Inferior parietal cortex (tissue), 1 donor: Measurements from ENCODE around the gene STX1A.

ENCODE experiments used
- DNase-seq: peaks from one replicate; pipeline ENCODE4 v3.0.0-alpha.2; 2016; ENCODE audit errors: extremely low spot score

The STX1A gene

DNA sequence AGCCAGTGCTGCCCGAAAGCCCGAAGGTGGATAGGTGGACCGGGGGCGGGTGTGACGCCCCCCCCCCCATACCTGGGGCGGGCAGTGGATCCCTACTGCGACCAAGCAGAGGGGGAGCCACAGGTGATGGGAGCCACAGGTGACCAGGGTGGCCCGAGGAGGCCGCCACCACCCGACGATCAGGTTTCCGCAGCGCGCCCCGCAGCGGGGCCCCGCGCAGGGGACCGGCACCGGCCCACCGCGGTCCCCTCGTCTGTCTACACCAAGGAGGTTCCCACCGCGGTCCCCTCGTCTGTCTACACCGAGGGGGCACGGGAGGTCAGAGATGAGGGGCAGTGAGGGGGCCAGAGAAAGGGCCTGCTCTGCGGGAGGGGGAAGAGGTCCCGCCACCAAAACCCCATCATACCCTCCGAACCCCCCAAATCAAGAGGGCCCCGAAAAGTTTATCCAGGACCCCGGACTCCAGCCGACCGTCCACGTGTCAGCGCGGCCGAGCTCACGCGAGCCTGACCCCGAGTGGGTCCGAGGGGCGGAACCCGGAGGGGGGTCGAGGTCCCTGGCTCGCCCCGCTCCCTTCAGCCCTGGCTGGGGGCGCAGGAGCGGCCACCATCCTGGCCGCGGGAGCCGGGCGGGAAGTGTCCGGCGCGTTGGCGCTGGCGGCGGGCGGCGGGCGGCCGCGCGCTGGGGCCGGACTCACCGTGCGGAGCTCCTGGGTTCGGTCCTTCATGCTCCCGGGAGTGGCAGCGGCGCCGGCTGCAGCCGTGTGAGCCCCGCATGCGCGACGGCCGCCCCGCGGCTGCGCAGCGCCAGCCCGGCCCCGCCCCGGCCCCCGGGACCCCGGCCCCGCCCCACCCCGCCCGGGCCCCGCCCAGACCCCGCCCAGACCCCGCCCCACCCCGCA, at the start of gene STX1A:
Gene STX1A, minus strand, starts transcription at position 765 of the 901 bp plus-strand sequence. Its CDS starts 38 bp downstream, at position 727.
- DNase-seq: no peak

DNA sequence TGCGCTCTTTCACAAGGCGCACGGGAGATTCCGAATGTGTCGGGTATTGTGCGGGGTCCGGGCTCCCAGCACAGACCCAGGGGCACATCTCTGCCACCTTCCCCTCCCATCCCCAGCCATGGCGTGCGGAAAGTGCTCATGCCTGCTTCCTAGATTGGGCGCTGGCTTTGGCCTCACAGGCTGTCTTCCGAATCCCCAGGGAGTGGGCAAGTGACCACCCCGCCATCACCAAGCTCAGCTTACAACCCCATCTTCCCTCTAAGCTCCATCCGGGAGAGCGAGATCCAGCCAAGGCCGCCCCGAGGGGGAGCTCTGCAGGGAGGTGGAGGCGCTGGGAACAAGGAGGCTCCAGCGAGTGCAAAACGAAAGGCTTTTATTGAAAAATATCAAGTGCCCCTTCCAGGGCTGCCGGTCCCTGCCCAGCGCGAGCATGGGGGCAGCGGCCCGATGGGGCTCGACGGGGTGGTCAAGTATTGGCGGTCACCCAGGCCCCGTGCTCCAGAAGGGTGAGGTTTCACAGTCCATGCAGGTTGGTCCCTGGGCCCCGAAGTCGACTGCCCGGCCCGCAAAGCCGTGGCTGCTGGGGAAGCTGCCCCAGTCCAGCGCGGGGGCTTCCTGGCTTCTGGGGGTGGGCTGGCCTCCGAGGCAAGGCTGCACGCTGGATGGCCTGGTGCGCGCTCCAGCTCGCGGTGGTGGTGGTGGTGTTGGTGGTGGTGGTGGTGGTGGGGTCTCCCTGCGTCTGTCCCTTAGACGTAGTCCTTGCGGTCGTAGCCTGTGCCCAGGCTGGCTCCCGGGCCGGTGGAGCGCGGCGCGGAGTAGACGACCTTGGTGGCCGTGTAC, 49.4 kb upstream of the STX1A start:
- no peak for DNase-seq

DNA sequence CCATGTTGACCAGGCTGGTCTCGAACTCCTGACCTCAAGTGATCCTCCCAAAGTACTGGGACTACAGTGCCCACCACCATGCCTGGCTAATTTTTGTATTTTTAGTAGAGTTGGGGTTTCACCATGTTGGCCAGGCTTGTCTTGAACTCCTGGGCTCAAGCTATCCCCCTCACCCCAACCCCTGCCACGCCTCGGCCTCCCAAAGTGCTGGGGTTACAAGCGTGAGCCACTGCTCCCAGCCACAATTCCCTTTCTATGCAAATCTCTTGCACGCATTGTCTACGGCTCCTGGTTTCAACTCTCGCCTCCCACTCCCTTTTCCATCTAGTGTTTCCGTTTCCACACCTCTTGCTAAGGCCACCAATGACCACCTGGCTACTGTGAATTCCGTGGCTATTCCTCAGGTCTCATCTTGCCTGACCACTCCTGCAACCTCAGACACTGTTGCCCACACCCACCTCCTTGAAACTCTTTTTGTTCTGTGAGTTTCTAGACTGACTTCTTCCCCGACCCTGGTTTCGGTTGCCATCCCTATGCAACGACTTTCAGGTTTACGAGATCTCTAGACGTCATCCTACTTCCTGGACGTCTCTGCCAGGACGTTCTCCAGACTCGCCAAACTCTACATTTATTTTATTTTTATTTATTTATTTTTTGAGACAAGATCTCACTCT, 47.2 kb upstream of the STX1A start:
- no peak for DNase-seq

DNA sequence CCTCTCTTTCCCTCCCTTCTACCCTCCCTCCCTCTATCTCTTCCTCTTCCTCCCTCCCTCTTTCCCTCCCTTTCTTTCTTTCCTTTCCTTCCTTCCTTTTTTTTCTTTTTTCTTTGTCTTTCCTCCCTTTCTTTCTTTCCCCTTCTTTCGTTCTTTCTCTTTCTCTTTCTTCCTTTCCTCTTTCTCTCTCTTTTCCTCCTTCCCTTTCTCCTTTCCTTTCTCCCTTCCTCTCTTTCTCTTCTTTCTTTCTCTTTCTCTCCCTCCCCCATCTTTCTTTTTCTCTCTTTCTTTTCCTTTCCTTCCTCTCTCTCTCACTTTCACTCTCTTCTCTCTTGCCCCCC, 43.2 kb upstream of the STX1A start:
- DNase-seq: no peak

DNA sequence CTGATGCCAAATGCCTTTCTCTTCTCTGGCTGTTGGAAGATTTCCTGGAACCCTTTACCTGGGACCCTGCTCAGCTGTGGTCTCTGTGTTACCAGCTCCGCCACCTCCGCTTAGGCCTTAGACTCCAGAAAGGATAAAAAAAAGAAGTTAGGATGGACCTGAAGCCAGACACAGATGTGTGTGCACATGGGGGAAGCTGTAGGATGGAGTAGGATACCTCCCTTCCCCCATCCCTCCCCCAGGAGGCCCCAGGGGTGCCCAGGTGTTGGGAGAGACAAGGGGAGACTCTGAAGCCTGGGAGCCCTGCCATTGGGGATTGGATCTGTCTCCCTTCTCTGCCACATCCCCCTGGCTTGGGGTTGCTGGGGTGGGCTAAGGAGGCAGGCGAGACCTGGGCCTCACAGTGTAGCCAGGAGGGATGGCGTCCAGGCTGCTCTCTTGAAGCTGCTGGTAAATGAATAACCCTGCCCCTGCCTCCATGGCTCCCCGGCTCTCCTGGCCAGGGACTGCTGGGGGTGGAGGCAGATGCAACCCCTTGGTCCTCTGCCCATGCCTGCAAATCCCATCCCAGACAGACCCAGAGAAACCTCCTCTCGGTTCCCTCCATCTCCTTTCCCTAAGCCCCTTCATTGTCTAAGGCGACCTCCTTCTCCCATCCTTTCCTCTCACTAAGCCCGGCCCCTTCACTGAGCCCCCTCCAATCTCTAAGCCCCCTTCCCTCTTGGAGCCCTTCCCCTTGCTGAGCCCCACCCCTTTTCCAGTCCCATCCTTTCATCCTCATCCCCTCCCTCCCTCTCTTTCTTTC, 42.6 kb upstream of the STX1A start:
- DNase-seq: no peak

DNA sequence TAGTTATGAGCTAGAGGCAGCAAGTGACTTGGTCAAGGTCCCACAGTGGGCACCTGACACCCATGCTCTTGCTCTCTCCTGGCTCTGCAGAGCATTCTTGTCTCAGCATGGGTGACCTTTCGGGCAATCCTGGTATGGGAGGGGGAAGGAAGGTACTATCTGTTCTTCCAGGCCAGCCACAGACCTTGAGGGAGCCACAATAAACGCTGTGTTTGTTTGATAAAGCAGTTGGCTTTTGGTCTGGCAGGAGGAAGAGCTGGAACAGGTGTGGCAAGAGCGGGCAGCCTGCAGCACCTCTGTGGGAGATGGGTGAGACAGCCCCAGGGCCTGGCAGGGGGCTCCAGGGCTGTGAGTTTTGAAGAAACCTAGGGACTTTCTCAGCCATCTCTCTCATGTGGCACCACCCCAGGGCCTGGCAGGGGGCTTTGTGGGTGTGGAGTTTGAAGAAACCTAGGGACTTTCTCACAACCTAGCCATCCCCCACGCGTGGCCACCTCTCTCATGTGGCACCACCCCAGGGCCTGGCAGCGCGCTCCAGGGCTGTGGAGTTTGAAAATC, 39.2 kb upstream of the STX1A start:
- DNase-seq: no peak

DNA sequence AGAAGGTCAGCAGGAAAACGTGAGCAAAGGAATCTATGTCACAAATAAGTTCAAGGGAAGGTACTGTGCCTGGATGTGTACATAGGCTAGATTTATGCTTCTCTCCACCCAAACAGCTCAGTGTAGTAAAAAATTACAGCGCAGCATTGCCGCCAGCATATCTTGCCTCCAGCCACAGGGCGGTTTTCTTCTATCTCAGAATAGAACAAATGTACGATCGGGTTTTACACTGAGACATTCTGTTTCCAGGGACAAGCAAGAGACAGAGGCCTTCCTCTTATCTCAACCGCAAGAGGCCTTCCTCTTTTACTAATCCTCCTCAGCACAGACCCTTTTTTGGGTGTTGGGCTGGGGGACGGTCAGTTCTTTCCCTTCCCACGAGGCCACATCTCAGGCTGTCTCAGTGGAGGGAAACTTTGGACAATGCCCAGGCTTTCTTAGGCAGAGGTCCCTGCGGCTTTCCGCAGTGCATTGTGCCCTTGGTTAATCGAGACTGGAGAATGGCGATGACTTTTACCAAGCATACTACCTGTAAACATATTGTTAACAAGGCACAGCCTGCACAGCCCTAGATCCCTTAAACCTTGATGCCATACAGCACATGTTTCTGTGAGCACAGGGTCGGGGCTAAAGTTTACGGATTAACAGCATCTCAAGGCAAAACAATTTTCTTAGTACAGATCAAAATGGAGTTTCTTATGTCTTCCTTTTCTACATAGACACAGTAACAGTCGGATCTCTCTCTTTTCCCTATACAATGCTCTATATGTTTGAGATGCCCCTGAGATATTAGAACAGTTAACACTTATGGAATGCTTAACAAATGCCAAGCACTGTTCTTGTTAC, 30.7 kb upstream of the STX1A start:
- DNase-seq: no peak

DNA sequence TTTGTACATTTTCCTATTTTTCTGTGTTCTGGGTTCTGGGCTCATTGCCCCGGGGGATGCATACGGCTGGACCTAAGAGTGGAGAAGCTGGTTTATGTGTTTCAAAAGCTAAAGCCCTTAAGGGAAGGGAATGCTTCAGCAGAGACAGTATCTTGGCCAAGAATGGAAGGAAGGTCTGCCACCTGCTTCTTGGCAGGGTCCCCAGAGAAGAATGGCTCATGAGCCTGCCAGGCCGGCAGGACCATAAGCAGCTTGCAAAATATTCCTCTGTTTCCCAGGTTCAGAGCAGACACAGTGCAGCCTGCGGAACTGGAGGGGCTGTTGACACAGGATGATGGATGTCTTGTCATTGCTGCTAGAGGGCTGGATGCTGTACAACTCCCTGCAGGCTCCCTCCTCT, 26.9 kb upstream of the STX1A start:
- no peak for DNase-seq

DNA sequence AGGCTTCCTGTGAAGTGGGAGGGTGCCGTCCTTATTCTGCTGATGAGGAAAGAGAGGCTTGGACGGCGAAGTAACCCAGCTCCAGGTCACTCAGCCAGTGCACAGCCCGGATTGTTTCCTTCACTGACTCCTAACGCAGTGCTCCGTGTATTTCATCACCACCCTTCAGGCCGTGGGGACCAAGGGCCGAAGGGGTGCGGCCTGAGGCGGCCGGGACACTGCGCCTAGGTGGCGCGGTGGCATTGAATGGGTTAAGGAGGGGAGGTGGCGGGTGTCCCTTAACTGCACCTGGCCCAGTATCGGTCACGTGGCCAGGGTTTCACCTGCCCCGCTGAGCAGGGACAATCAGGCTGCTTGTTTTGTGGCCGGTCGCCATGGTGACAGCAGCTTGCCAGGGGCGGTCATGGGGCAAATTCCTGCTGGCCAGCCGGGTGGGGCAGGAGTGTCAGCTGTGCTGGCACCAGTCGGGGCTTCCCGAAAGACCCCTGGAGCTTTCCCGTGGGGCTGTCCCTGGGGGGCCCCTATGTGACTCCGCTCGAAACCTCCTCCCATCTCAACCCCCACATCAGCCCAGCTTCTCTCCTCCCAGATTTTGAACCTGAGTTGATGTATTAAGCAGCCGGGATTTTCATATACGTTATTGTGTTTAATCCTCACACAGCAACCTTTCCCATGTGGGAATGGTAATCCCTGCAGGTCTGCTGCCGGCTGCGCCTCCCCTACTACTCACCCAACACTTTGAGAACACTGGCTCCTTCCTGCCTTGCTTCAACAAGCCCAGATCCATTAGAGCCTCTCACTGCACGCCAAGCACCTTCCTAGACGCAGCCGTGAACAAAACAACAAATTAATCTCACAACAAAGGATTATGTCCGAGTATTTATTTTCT, 23.5 kb upstream of the STX1A start:
- DNase-seq: no peak

DNA sequence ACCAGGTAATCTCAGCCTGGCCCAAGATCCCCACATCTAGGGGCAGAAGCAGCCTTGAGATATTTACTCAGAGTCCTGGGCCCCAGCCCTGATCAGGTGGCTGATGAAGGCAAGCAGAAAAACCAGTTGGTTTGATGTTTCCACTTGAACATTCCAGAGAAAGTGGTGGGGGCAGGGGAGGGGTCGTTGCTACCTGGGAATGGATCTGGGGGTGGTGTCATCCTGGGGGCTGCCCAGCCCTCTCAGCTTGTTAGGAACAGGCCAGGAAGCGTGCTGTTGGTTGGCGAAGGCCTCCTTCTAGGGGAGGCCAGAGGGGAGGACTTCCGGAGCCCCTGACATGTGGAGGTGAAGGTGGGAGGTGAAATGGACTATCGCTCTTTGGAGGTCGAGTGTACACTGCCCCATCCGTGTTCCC, 22.9 kb upstream of the STX1A start:
- no peak for DNase-seq

DNA sequence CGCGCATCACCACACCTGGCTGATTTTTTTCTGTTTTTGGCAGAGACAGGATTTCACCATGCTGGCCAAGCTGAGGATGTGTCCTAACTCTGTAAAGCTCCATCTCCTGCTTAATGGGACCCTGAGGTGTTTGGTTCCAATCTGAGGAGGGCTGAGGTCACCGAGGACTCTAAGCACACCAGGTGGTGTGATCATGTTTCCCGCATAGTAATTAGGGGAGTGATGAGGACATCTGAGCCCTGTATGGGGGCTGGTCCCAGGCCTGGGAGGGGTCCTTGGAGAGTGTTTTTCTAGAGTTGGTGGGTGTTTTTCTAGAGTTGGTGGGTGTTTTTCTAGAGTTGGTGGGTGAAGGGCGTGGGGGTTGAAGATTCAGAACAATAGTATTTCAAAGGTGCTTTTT, 22.1 kb upstream of the STX1A start:
- no peak for DNase-seq

DNA sequence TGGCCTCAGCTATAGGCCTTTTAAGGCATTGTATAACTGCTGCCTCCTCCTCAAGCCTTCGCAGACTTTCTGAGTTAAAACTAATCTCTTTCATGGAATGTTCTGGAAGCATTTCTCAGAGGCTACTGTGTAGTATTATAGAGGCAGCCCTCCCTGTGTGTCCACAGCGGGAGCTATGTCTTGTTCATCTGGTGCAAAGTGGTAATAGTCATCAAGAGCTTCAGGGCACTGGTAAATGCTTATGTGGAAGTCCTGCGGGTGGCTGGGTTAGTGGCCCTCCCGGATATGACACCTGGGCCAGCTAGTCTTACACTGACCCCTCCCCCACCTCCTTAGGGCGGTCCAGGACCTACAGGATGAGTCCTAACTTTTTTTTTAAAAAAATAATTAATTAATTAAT, 21.3 kb upstream of the STX1A start:
- no peak for DNase-seq

DNA sequence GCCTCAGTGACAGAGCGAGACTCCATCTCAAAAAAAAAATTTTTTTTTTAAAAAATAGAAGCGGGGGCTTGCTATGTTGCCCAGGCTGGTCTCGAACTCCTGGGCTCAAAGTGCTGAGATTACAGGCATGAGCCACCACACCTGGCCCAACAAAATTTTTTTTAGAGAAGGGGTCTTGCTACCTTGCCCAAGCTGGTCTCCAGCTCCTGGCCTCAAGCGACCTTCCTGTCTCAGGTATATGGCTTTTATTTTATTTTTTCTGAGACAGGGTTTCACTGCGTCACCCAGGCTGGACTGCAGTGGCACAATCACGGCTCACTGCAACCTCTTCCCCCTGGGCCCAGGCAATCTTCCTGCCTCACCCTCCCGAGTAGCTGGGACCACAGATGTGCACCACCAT, 20.7 kb upstream of the STX1A start:
- DNase-seq: no peak

DNA sequence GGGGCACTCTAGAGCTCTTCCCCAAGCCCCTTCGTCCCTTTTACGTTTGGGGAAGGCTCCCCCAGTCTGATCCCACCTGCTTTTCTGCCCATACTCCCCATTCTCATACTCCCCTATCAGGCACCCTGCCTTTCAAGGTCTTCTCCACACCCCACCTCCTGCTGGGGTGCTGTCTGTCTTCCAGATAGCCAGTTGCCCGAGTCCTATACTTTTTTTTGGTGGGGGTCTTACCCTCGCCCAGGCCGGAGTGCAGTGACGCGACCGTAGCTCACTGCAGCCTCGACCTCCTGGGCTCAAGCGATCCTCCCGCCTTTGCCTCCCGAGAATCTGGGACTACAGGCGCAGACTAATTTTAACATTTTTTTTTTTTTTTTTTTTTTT, 19.9 kb upstream of the STX1A start:
- DNase-seq: no peak

DNA sequence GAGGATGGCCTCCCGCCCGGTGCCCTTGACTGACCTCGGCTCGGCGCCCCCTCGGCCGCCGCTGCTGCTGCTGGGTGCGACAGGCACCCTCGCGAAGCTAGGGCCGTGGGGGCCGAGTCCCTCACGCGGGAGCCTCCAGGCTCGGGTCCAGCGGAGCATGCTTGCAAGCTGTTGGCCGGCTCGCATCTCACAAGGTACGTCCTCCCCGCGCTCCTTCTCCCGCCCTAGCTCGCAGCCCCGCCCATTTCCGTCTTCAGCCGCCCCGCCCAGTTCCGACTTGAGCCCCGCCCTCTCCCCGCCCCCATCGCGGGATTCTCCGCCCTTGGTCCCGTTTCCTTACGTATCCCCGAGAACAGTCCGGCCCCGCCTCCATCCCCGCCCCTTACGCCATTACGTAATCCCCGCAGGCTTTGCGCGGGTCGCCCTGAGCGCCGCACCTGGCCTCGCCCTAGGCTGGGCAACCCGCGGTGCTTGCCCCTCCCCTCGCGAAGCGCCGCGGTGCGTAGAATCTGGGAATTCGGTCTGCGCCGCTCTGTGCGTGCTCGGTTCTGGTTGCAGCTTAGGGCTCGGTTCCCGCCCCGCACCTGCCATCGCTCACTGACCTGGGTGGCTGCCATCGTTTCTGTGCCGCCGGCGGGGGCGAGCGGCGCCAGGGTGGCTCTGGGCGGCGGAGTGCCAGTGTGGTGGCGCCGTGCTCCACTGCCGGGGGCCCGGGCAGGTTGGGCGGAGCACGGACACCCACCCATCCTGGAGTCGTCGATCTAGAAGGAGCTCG, 19.3 kb upstream of the STX1A start, which contains the start of gene ABHD11:
Gene ABHD11, minus strand, starts transcription at position 191 of the 775 bp plus-strand sequence. Its CDS starts 32 bp downstream, at position 159.
- peak; percentile 89 for DNase-seq

DNA sequence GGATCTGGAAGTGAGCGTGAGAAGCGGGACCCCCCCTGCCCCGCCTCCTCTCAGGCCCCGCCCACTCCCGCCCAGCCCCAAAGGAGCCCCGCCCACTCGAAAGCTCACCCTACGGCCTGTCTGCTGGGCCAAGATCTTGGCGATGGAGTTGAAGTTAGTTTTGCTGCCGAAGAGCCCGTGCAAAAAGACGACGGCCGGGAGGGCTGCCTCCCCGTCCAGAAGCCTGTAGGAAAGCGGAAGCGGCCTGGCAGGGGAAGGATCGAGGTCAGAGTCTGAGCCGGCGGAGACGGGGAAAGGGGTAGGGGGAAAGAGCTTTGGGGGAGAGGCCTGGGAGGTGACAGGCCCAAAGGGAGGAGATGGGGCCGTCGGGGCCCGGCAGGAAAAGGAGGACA, 18.7 kb upstream of the STX1A start:
- no peak for DNase-seq

DNA sequence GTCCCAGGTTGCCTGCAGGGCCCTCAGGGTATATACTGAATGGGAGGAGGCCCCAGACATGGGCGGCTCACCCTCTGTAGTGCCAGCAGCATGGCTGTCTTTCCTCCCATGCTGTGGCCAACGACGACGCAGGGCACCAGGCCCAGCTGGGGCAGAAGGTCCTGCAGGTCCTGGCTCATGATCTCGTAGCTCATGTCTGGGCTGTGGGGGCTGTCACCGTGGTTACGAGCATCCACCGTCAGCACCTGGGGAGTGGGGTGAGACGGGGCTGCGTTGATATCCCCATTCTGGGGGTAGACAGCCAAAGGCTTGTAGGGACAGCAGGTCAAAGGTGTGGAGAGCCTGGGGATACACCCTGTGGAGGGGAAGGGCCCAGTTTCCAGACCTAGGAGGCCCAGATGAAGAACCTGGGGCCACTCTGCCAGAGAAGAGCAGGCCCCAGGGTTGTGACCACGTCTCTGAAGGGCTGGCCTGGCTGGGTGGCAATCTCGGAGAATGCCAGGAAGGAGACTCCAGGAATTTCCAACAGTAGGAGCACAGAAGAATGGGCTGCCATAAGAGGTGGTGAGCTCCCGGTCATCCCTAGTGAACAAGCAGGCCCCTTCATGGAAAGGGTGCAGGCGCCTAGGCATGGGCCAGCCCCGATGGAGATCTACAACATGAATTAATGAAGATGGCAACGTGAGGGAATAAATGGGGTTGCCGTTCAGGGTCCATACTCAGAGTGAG, 18.2 kb upstream of the STX1A start:
- no peak for DNase-seq

DNA sequence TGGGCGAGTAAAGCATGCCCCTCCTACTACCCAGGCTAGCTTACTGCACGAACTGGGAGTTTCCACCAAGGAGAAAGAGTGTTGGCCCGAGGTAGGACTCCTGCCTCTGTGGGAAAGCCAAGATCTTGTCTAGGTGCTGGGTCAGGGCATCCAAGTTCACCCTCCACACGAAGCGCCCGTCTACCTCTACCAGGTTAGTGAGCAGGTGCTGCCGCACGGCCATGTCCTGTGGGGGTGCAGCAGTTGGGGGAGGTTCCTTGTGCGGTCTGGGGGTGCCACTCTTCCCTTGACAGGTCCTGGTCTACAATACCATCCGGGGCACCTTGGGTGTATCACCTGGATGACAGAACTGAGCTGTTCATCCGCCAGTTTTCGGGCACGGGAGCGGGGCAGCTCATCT, 17.4 kb upstream of the STX1A start:
- no peak for DNase-seq
